Measurements from ENCODE around the gene STK32A. TPM values are rescaled to one million over a fixed set of nuclear protein-coding genes. Genes with fewer than 3 reads are reported as not detected.
"Not testable (repeated sequence)": the region's sequence is repeated elsewhere in the genome, so short reads cannot be mapped to it uniquely, and the experiment has no call there.

Gene STK32A
- total RNA-seq, 1 experiment from 2014 or later, result 41.2 TPM

- DNase-seq (ENCODE audit: low read depth, low spot score), result no peak
- in situ Hi-C loops (cut with HindIII; ENCODE audit: low pct_unique_long_range_greater_than_20kb, low sequenced_read_pairs), result no loop called here
These were observed 5.6 kb downstream of the STK32A start for GRCh38 chr5:147240266-147240985.

GRCh38 chr5:147243238-147243637 lies 8.4 kb downstream of the STK32A start:
- DNase-seq (ENCODE audit: low read depth, low spot score); in situ Hi-C loops (cut with HindIII; ENCODE audit: low pct_unique_long_range_greater_than_20kb, low sequenced_read_pairs): not testable (repeated sequence)

GRCh38 chr5:147245381-147246165 lies 10.7 kb downstream of the STK32A start:
- DNase-seq (ENCODE audit: low read depth, low spot score), result no peak
- in situ Hi-C loops (cut with HindIII; ENCODE audit: low pct_unique_long_range_greater_than_20kb, low sequenced_read_pairs), result no loop called here

GRCh38 chr5:147248561-147248960 lies 13.7 kb downstream of the STK32A start:
- in situ Hi-C loops (cut with HindIII; ENCODE audit: low pct_unique_long_range_greater_than_20kb, low sequenced_read_pairs), result no loop called here
- DNase-seq (ENCODE audit: low read depth, low spot score), result no peak

GRCh38 chr5:147259837-147260236 lies 25.0 kb downstream of the STK32A start:
- DNase-seq (ENCODE audit: low read depth, low spot score), result no peak
- in situ Hi-C loops (cut with HindIII; ENCODE audit: low pct_unique_long_range_greater_than_20kb, low sequenced_read_pairs), result no loop called here

- in situ Hi-C loops (cut with HindIII; ENCODE audit: low pct_unique_long_range_greater_than_20kb, low sequenced_read_pairs), result no loop called here
- DNase-seq (ENCODE audit: low read depth, low spot score), result no peak
These were observed 32.4 kb downstream of the STK32A start for GRCh38 chr5:147267082-147267832.

GRCh38 chr5:147276497-147276896 lies 41.7 kb downstream of the STK32A start:
- in situ Hi-C loops (cut with HindIII; ENCODE audit: low pct_unique_long_range_greater_than_20kb, low sequenced_read_pairs), result no loop called here
- DNase-seq (ENCODE audit: low read depth, low spot score), result no peak

GRCh38 chr5:147286296-147286695 lies 51.5 kb downstream of the STK32A start:
- in situ Hi-C loops (cut with HindIII; ENCODE audit: low pct_unique_long_range_greater_than_20kb, low sequenced_read_pairs), result no loop called here
- DNase-seq (ENCODE audit: low read depth, low spot score), result no peak

GRCh38 chr5:147287110-147287509 lies 52.3 kb downstream of the STK32A start:
- in situ Hi-C loops (cut with HindIII; ENCODE audit: low pct_unique_long_range_greater_than_20kb, low sequenced_read_pairs), result no loop called here
- no peak for DNase-seq (ENCODE audit: low read depth, low spot score)

GRCh38 chr5:147290261-147290660 lies 55.4 kb downstream of the STK32A start:
- no peak for DNase-seq (ENCODE audit: low read depth, low spot score)
- in situ Hi-C loops (cut with HindIII; ENCODE audit: low pct_unique_long_range_greater_than_20kb, low sequenced_read_pairs), result no loop called here

- DNase-seq (ENCODE audit: low read depth, low spot score), result no peak
- in situ Hi-C loops (cut with HindIII; ENCODE audit: low pct_unique_long_range_greater_than_20kb, low sequenced_read_pairs), result no loop called here
These were observed 68.4 kb downstream of the STK32A start for GRCh38 chr5:147303251-147303650.

GRCh38 chr5:147303976-147304375 lies 69.2 kb downstream of the STK32A start:
- in situ Hi-C loops (cut with HindIII; ENCODE audit: low pct_unique_long_range_greater_than_20kb, low sequenced_read_pairs), result no loop called here

GRCh38 chr5:147305147-147305546 lies 70.3 kb downstream of the STK32A start:
- no peak for DNase-seq (ENCODE audit: low read depth, low spot score)
- in situ Hi-C loops (cut with HindIII; ENCODE audit: low pct_unique_long_range_greater_than_20kb, low sequenced_read_pairs), result no loop called here

More at GRCh38 chr5:147303976-147304375, 69.2 kb downstream of the STK32A start:
- DNase-seq (ENCODE audit: low read depth, low spot score), result no peak

GRCh38 chr5:147306351-147306750 lies 71.5 kb downstream of the STK32A start:
- DNase-seq (ENCODE audit: low read depth, low spot score), result no peak
- in situ Hi-C loops (cut with HindIII; ENCODE audit: low pct_unique_long_range_greater_than_20kb, low sequenced_read_pairs), result no loop called here

- in situ Hi-C loops (cut with HindIII; ENCODE audit: low pct_unique_long_range_greater_than_20kb, low sequenced_read_pairs), result no loop called here
These were observed 72.3 kb downstream of the STK32A start for GRCh38 chr5:147307170-147307569.

GRCh38 chr5:147309621-147310020 lies 74.8 kb downstream of the STK32A start:
- in situ Hi-C loops (cut with HindIII; ENCODE audit: low pct_unique_long_range_greater_than_20kb, low sequenced_read_pairs), result no loop called here
- DNase-seq (ENCODE audit: low read depth, low spot score), result no peak

More at GRCh38 chr5:147307170-147307569, 72.3 kb downstream of the STK32A start:
- DNase-seq (ENCODE audit: low read depth, low spot score), result no peak

- peak; percentile 73 for DNase-seq (ENCODE audit: low read depth, low spot score)
- in situ Hi-C loops (cut with HindIII; ENCODE audit: low pct_unique_long_range_greater_than_20kb, low sequenced_read_pairs), result no loop called here
These were observed 75.4 kb downstream of the STK32A start for GRCh38 chr5:147310059-147310704.

Data from SK-MEL-5 (cell line).